Endothelial cell (in vitro differentiated cells): ENCODE data around the gene TRAPPC5. TPM values are rescaled to one million over a fixed set of nuclear protein-coding genes. Genes with fewer than 3 reads are reported as not detected.
A peak's percentile ranks its signal among the peaks of the same experiment; 100 is the strongest.

Experiments
- DNase-seq: peaks from one replicate; pipeline ENCODE4 v3.0.0; 2021; ENCODE audit warnings: low spot score
- H3K27ac Mint-ChIP-seq: one replicate; pipeline ENCODE4 v1.8.0; 2021; ENCODE audit warnings: mixed read lengths, inconsistent platforms; ENCODE audit not compliant: unreplicated experiment
- H3K27me3 Mint-ChIP-seq: one replicate; pipeline ENCODE4 v1.8.0; 2021; ENCODE audit warnings: mild to moderate bottlenecking, moderate library complexity, mixed read lengths, inconsistent platforms; ENCODE audit not compliant: unreplicated experiment
- H3K36me3 Mint-ChIP-seq: one replicate; pipeline ENCODE4 v1.8.0; 2021; ENCODE audit warnings: mild to moderate bottlenecking, low read depth, mixed read lengths, inconsistent platforms; ENCODE audit not compliant: unreplicated experiment
- H3K4me1 Mint-ChIP-seq: one replicate; pipeline ENCODE4 v1.8.0; 2021; ENCODE audit warnings: mild to moderate bottlenecking, mixed read lengths, inconsistent platforms; ENCODE audit not compliant: unreplicated experiment
- H3K4me3 Mint-ChIP-seq: one replicate; pipeline ENCODE4 v1.8.0; 2021; ENCODE audit warnings: mild to moderate bottlenecking, mixed read lengths, inconsistent platforms; ENCODE audit not compliant: unreplicated experiment
- H3K9me3 Mint-ChIP-seq: one replicate; pipeline ENCODE4 v1.8.0; 2021; ENCODE audit warnings: mixed read lengths, inconsistent platforms; ENCODE audit not compliant: unreplicated experiment
- CTCF ChIP-seq: fragments of 200-600 bp; sonication (generic); IDR thresholded peaks from one replicate; pipeline ENCODE4 v1.5.0; 2021; ENCODE audit warnings: antibody characterized with exemption; ENCODE audit not compliant: unreplicated experiment
- total RNA-seq: library from RNA; stranded (reverse); fragmentation: NEBNext Ultra II Directional; extraction: Animal tissue kit (Norgen Biotek cat#: 25700); gene quantifications from one replicate; pipeline ENCODE4 v1.2.1, GENCODE V29; 2021; ENCODE audit not compliant: unreplicated experiment

The TRAPPC5 gene
- total RNA-seq, 1 donor from 2014 or later, result 82.0 TPM

DNA sequence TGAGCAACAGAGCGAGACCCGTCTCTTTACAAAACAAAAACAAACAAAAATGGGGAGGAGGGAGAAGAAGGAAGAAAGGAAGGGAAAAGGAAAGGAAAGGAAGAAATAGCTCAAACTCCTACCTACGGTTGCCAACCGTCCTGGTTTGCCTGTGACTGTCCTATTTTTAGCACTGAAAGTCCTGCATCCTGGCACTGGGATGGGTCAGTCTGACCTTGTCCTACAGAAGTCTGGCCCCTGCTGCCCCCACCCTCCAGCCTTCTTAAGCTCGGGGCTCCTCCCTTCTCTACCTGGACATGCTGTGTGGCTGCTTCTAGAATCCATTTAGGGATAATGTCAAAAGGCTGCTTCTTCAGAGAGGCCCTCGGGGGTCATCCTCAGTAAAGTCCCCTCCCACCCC lies 45.0 kb upstream of the TRAPPC5 start:
- Mint-ChIP-seq H3K27me3 (peaks cover 19% of the 10 kb centered on the region), H3K27ac (no peak overlapping the region), H3K4me3 (peak overlapping the region; percentile 62), H3K4me1 (peaks cover 2% of the 10 kb centered on the region), H3K9me3 (no peaks in the 10 kb centered on the region), H3K36me3 (peaks cover 10% of the 10 kb centered on the region)
- no peak for DNase-seq
- no peak for TF ChIP-seq CTCF

GRCh38 chr19:7636317-7636690 lies 44.3 kb upstream of the TRAPPC5 start:
- Mint-ChIP-seq H3K27me3 (peaks cover 18% of the 10 kb centered on the region), H3K9me3 (no peaks in the 10 kb centered on the region), H3K4me3 (peak overlapping the region; percentile 88), H3K36me3 (peaks cover 10% of the 10 kb centered on the region), H3K4me1 (no peaks in the 10 kb centered on the region), H3K27ac (no peak overlapping the region)
- no peak for TF ChIP-seq CTCF
- no peak for DNase-seq

DNA sequence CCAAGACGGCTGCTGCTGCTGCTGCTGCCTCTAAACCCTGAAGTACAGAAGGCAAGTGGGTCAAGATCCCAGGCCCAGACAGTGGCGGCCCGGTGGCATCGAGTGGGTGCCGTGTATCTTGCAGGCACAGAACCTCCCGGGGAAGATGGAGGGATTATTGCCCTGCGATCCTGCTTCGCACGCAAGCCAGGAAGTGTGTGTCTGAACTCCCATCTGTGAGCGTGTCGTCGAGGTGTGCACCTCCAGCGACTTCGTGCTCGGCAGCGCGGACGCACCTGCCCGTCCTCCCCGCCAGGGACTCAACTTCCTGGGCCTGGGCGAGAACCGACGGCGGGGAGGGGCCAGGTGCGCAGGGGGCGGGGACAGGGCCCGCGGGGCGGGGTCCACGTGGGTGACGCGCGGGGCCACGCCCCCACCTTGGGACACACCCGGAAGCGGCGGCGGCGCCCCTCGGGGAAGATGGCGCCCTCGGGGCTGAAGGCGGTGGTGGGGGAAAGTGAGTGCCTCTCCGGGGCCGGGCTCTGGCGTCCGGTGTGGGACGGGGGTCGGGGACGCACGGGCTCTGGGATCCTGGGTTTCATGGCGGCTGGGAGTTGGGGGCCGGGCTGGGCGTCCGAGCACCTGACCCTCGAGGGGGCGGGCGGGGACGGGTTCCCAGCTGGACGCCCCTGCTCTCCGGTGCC lies 43.8 kb upstream of the TRAPPC5 start, which contains the start of gene STXBP2:
TSS of gene STXBP2 (plus strand) at position 420 of the 683 bp plus-strand sequence. CDS start at position 460, 40 bp downstream.
- no peak within 1 kb of the TSS for H3K27ac Mint-ChIP-seq
- peak; percentile 66 for DNase-seq
- peaks cover 10% of the 10 kb centered on the region for H3K36me3 Mint-ChIP-seq
- H3K4me3 Mint-ChIP-seq, result peak within 1 kb of the TSS; percentile 88
- no peak for TF ChIP-seq CTCF
- H3K4me1 Mint-ChIP-seq, result no peaks in the 10 kb centered on the region
- H3K9me3 Mint-ChIP-seq, result no peaks in the 10 kb centered on the region
- H3K27me3 Mint-ChIP-seq, result peaks cover 18% of the 10 kb centered on the region

GRCh38 chr19:7637374-7638256 lies 43.0 kb upstream of the TRAPPC5 start:
- no peaks in the 10 kb centered on the region for H3K9me3 Mint-ChIP-seq
- H3K36me3 Mint-ChIP-seq, result peaks cover 10% of the 10 kb centered on the region
- peaks cover 18% of the 10 kb centered on the region for H3K27me3 Mint-ChIP-seq
- DNase-seq, result no peak
- TF ChIP-seq CTCF, result no peak
- no peaks in the 10 kb centered on the region for H3K4me1 Mint-ChIP-seq
- no peak overlapping the region for H3K27ac Mint-ChIP-seq
- H3K4me3 Mint-ChIP-seq, result peak overlapping the region; percentile 80
